ENCODE results near the gene EHHADH.

GRCh38 chr3:185221203-185221602 lies 32.6 kb downstream of the EHHADH start:
- no peak for TF ChIP-seq CTCF (IDR thresholded peaks at IDR 0.05)
- TF ChIP-seq POLR2A (IDR thresholded peaks at IDR 0.05), result no peak

Measured in uterus (tissue), 2 donors.